GM23338 (cell line): Measurements from ENCODE around the gene SERINC5.

ENCODE experiments used
- CTCF ChIP-seq, 2 experiments: fragments of 200-600 bp in 1 of 2; sonication (generic) in 1 of 2; conservative IDR thresholded peaks; 2 replicates each; pipeline versions ENCODE4 v1.5.1 to v1.6.1; 2016 to 2017; ENCODE audit warnings: antibody characterized with exemption in 2 of 2, low read depth in 2 of 2, mild to moderate bottlenecking in 2 of 2, moderate library complexity in 1 of 2
- EZH2phosphoT487 ChIP-seq: fragments of 200-600 bp; sonication (generic); IDR thresholded peaks from one replicate; pipeline ENCODE4 v1.8.1; 2018; ENCODE audit warnings: antibody characterized with exemption; ENCODE audit not compliant: unreplicated experiment

DNA sequence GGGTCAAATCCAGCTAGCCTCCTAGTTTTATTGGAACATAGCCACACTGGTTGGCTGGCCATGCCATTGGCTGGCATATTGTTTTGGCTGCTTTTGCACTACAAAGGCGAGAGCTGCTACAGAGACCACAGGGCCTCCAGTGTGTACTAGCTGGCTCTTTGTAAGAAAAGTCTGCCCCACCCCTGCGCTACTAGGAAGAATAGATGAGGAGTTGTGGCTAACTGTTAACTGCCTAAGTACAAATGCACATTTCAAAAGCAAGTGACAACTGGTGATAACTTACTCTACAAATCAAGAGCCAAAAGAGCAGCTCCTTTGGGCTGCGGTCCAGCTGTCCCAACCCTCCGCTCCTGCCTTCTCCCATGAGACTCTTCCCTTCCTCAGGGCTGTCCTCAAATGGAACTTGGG is 63.9 kb downstream of the SERINC5 start:
- TF ChIP-seq CTCF (conservative IDR thresholded peaks at IDR 0.05; ENCODE audit: low read depth in 2 of 2) (no peak), EZH2phosphoT487 (no peak)
